Myocyte (in vitro differentiated cells): ENCODE data around the gene PIEZO2. TPM values are rescaled to one million over a fixed set of nuclear protein-coding genes. Genes with fewer than 3 reads are reported as not detected.
"Not testable (repeated sequence)": the region's sequence is repeated elsewhere in the genome, so short reads cannot be mapped to it uniquely, and the experiment has no call there.

Experiments
- DNase-seq: peaks from one replicate; pipeline ENCODE4 v3.0.0-alpha.2; 2012; ENCODE audit warnings: low read depth
- total RNA-seq: library from RNA; depleted of rRNA; stranded (reverse); fragments of >200 nt; gene quantifications from 2 replicates; pipeline ENCODE4 v1.2.3, GENCODE V29; 2014

Gene PIEZO2
- total RNA-seq, 1 donor from 2014 or later: 7.5 TPM

GRCh38 chr18:10850216-10850615, 299.2 kb downstream of the PIEZO2 start:
- no peak for DNase-seq

GRCh38 chr18:10847907-10848306, 301.5 kb downstream of the PIEZO2 start:
- DNase-seq: no peak

- DNase-seq: no peak
Measured at GRCh38 chr18:10847408-10847790, 302.0 kb downstream of the PIEZO2 start.

GRCh38 chr18:10846657-10847407, 302.5 kb downstream of the PIEZO2 start:
- DNase-seq: no peak

- not testable (repeated sequence) for DNase-seq
Measured at GRCh38 chr18:10846035-10846434, 303.3 kb downstream of the PIEZO2 start.

DNA sequence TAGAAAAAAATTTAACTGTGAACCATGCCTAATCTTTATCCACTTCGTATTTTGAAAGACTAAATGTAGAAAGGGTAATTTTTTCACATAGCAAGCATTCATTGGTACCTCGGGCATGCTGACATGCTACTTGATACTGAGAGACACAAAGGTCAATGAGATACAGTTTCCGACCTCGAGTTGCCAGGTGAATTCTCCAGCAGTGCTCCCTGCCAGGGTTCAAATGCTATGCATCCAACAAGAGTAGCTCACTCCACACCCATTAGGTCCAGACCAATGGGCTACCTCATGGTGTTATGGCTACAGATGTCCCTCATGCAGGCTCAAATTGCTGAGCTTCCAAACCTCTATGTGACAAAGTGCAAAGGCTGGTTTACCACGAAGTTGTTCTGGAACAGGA, 305.8 kb downstream of the PIEZO2 start:
- no peak for DNase-seq

GRCh38 chr18:10842861-10843260, 306.5 kb downstream of the PIEZO2 start:
- DNase-seq: no peak

- no peak for DNase-seq
Measured at GRCh38 chr18:10842371-10842770, 307.0 kb downstream of the PIEZO2 start.

DNA sequence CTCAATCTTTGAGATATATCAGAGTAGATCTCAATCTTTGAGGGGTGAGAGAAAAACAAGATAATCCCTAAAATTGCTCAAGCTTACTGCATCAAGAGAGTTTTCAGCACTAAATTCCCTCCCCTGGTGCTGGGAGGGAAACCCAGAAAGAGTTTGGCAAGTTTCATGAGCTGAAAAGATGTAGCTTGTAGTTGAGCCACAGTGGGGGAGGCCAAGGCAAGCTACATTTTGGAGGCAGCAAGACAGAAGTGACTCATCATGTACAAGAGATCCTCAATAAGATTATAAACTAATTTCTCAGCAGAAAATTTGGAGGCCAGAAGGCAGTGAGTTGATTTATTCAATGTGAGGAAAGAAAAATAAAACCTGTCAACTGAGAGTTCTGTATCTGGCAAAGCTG, 308.2 kb downstream of the PIEZO2 start:
- no peak for DNase-seq

DNA sequence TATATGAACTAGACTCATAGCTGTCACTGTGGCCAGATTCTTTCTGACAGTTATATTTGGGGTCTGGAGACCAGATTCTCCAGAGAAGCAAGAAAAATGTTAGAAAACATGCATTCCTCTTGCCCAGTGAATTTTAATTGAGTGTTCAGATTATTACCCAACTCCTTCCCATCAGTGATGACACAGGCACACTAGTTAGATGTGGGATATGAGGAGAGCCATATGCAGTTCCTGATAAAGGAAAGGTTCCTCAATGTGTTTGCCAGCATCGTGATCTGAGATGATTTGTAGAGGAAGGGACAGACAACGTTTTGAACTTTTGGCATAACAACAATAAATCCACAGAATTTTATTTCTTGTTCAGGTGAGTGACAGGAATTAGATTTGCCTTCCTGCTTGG, 308.6 kb downstream of the PIEZO2 start:
- DNase-seq: no peak

DNA sequence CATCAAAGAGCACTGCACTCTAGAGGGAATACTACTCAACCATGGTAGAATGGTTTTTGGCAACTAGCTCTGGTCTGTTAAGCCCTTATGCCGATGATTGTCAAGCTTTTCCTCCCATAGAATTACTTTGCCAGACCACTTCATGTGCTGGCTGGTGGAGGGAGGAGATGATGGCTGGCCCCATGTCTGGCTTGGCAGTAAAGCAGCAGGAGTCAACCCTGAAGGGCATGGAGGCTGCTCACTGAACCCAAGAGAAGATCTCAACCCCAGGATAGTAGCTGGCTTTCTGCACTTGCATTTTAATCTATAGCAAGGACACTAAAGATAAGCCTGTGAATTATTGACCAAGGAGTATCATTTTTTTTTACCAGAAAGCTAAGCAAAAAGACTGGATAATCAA, 309.9 kb downstream of the PIEZO2 start:
- no peak for DNase-seq

GRCh38 chr18:10838553-10838952, 310.8 kb downstream of the PIEZO2 start:
- DNase-seq: no peak

- no peak for DNase-seq
Measured at GRCh38 chr18:10834128-10834815, 315.1 kb downstream of the PIEZO2 start.

- no peak for DNase-seq
Measured at GRCh38 chr18:10833656-10834055, 315.7 kb downstream of the PIEZO2 start.

DNA sequence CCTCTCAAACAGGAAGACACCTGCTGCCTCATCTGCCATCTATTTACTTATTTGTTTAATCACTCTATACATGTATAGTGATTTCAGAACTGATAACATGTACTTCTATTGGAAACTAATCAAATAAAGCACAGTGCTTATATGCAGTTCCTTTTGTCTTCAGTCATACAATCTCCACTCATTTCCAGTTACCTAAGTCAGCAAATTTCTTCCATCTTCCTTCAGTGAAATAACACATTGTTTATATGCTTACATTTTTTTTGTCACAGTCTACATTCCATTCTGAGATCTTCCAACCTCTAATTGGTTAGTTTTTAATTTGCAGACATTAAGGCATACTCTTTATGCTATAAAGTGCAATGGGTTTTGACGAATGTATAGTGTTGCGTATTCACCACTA, 323.0 kb downstream of the PIEZO2 start:
- DNase-seq: no peak

DNA sequence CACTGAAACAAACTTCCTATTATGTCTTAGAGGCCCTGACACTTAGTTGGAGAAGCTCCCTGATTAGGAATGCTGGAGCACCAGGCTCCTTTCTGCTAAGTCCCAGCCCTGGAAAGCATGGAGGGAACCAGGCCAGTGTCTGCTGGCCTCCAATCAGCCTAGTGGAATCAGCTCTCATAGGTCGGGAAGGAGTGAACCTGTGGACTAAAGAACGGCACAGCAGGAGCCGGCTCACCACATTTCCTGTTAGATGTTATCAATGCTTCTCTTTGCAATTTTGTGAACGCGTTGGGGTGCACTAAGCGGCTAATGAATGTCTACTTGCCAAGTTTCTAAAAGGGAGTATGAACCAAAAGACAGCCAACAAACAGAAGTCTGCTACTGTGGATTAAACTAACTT, 326.9 kb downstream of the PIEZO2 start:
- DNase-seq: no peak

DNA sequence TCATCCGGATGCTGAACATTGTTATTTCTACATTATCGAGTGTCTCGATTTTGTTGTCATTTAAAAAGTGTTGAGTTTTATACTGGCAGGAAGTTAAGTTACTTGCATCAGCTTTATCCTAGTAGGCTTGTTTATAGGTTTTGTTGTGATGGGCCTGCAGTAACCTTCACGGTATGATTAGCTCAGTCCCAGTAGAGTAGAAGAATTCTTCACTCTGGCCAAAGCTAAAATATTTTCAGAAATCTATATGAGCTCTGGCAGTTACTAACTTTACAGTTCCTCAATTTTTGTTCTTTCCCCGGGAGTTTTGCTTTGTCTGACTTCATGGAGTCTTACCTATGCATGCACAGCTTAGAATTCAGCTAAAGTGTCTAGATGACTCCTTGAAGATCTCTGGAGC, 328.7 kb downstream of the PIEZO2 start:
- DNase-seq: no peak

DNA sequence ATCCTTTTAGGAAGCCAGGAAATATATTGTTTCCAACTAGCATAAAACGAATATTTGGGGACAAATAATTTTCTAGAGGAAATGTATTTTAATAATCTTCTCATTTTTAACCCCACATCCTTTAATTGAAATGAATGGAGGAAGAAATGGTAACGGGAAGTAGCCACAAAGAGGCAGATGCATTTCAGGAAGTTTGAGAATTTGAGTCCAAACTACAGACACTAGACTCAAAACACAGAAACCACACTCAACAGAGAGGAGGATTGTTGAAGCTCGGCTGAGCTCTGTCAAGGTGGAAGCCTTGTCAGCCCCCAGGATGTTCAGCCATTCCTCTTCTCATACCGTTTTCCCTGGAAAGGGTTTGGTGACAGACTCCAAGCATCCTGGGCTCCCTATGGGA, 335.0 kb downstream of the PIEZO2 start:
- no peak for DNase-seq

DNA sequence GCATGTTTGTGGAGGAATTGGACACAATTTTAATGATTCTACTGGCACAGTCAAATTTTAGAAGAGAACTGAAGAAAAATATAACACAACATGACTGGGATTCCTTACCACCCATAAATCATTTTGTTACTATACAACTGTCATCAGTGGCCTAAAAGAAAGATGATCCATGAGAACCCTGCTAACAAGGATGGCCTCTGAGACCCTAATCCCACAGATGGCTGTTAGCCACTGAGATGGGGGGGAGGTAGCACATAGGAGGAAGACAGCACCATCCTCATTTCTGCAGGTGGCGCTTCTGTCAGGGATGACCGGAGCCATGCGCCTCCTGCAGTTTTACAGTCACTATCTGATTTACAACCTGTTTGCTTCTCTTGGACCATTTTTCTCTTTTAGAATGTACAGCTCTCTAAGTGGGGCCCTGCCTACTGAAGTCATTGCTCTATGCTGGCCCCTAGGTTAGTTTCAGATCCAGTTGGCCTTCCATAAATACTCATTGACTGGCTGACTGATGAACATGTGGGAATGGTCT, 343.7 kb downstream of the PIEZO2 start:
- no peak for DNase-seq

- DNase-seq: no peak
Measured at GRCh38 chr18:10804126-10804525, 345.2 kb downstream of the PIEZO2 start.

GRCh38 chr18:10798727-10799550, 350.4 kb downstream of the PIEZO2 start:
- DNase-seq: peak; percentile 3

GRCh38 chr18:10797896-10798295, 351.5 kb downstream of the PIEZO2 start:
- no peak for DNase-seq
